ENCODE measurements around the gene ABCC6.

DNA sequence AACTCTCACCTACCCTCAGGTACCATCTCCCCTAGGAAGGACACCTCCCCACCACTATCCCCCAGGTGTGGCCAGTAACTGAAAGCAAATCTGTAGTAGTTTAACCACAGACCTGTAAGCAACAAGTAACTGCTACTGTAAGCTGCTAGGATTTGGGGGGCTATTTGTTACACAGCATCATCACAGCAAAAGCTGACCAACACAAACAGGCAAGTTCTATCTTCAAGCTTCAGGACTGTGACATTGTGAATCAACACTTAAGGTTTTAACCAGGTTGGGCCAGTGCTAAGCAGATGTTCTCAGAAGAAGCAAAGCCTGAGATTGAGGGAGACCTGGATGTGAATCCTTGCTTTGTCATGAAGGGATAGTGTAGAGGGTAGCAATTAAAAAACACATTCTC lies 47.0 kb downstream of the ABCC6 start:
- TF ChIP-seq MYC (IDR thresholded peaks at IDR 0.05; ENCODE audit: low read depth, low read length) (no peak), JUN (IDR thresholded peaks at IDR 0.05; ENCODE audit: borderline replicate concordance, insufficient read depth, insufficient read length, low read depth) (no peak), POLR2A (IDR thresholded peaks at IDR 0.05; ENCODE audit: low read depth, low read length) (no peak)
- TF ChIP-seq, protein P1, sequence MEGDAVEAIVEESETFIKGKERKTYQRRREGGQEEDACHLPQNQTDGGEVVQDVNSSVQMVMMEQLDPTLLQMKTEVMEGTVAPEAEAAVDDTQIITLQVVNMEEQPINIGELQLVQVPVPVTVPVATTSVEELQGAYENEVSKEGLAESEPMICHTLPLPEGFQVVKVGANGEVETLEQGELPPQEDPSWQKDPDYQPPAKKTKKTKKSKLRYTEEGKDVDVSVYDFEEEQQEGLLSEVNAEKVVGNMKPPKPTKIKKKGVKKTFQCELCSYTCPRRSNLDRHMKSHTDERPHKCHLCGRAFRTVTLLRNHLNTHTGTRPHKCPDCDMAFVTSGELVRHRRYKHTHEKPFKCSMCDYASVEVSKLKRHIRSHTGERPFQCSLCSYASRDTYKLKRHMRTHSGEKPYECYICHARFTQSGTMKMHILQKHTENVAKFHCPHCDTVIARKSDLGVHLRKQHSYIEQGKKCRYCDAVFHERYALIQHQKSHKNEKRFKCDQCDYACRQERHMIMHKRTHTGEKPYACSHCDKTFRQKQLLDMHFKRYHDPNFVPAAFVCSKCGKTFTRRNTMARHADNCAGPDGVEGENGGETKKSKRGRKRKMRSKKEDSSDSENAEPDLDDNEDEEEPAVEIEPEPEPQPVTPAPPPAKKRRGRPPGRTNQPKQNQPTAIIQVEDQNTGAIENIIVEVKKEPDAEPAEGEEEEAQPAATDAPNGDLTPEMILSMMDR (IDR thresholded peaks at IDR 0.05; ENCODE audit: extremely low read depth in 1 of 2, insufficient read depth in 1 of 2, low read depth in 1 of 2, low read length in 2 of 2), result no peak

All from endothelial cell of umbilical vein (primary cell).